ENCODE results near the gene UPF2.
A peak's percentile ranks its signal among the peaks of the same experiment; 100 is the strongest.

The UPF2 gene

GRCh38 chr10:11882646-11883375, 159.8 kb downstream of the UPF2 start:
- DNase-seq (ENCODE audit: low read depth): peak; percentile 17

- DNase-seq (ENCODE audit: low read depth): peak; percentile 41
Measured at GRCh38 chr10:11881477-11882417, 160.9 kb downstream of the UPF2 start.

- DNase-seq (ENCODE audit: low read depth): no peak
Measured at GRCh38 chr10:11881030-11881476, 161.6 kb downstream of the UPF2 start.

- no peak for DNase-seq (ENCODE audit: low read depth)
Measured at GRCh38 chr10:11880151-11881029, 162.2 kb downstream of the UPF2 start.

GRCh38 chr10:11879387-11880094, 163.1 kb downstream of the UPF2 start:
- DNase-seq (ENCODE audit: low read depth): no peak

- no peak for DNase-seq (ENCODE audit: low read depth)
Measured at GRCh38 chr10:11878776-11879175, 163.8 kb downstream of the UPF2 start.

GRCh38 chr10:11877591-11877905, 165.1 kb downstream of the UPF2 start:
- no peak for DNase-seq (ENCODE audit: low read depth)

- DNase-seq (ENCODE audit: low read depth): no peak
Measured at GRCh38 chr10:11876805-11877590, 165.6 kb downstream of the UPF2 start.

GRCh38 chr10:11876324-11876723, 166.3 kb downstream of the UPF2 start:
- DNase-seq (ENCODE audit: low read depth): no peak

GRCh38 chr10:11875494-11876281, 166.9 kb downstream of the UPF2 start:
- peak; percentile 95 for DNase-seq (ENCODE audit: low read depth)

- peak; percentile 11 for DNase-seq (ENCODE audit: low read depth)
Measured at GRCh38 chr10:11874568-11875493, 167.8 kb downstream of the UPF2 start.

GRCh38 chr10:11871466-11871865, 171.1 kb downstream of the UPF2 start:
- peak; percentile 4 for DNase-seq (ENCODE audit: low read depth)

GRCh38 chr10:11870900-11871400, 171.7 kb downstream of the UPF2 start:
- DNase-seq (ENCODE audit: low read depth): no peak

GRCh38 chr10:11870461-11870780, 172.2 kb downstream of the UPF2 start:
- no peak for DNase-seq (ENCODE audit: low read depth)
